ENCODE measurements around the gene ZDHHC5.

The ZDHHC5 gene

GRCh38 chr11:57667736-57668433 lies at the start of gene ZDHHC5:
TSS of gene ZDHHC5 (plus strand) at chr11:57668114. CDS start at chr11:57673091, 4,977 bp downstream.
- DNase-seq (ENCODE audit: low read depth in 4 of 4, low spot score in 1 of 4) = peak; percentile 94 to 99 (median 98)

GRCh38 chr11:57618438-57618837 lies 49.5 kb upstream of the ZDHHC5 start:
- DNase-seq (ENCODE audit: low read depth in 4 of 4, low spot score in 1 of 4) = no peak

GRCh38 chr11:57619331-57619730 lies 48.6 kb upstream of the ZDHHC5 start:
- DNase-seq (ENCODE audit: low read depth in 4 of 4, low spot score in 1 of 4) = no peak

GRCh38 chr11:57620467-57620866 lies 47.4 kb upstream of the ZDHHC5 start:
- no peak for DNase-seq (ENCODE audit: low read depth in 4 of 4, low spot score in 1 of 4)

GRCh38 chr11:57622263-57622662 lies 45.7 kb upstream of the ZDHHC5 start:
- DNase-seq (ENCODE audit: low read depth in 4 of 4, low spot score in 1 of 4) = no peak

GRCh38 chr11:57624864-57625263 lies 43.0 kb upstream of the ZDHHC5 start:
- no peak for DNase-seq (ENCODE audit: low read depth in 4 of 4, low spot score in 1 of 4)

- no peak for DNase-seq (ENCODE audit: low read depth in 4 of 4, low spot score in 1 of 4)
These were observed 41.0 kb upstream of the ZDHHC5 start for GRCh38 chr11:57626895-57627294.

- no peak for DNase-seq (ENCODE audit: low read depth in 4 of 4, low spot score in 1 of 4)
These were observed 37.7 kb upstream of the ZDHHC5 start for GRCh38 chr11:57630171-57630570.

- no peak for DNase-seq (ENCODE audit: low read depth in 4 of 4, low spot score in 1 of 4)
These were observed 35.8 kb upstream of the ZDHHC5 start for GRCh38 chr11:57632116-57632515.

GRCh38 chr11:57633394-57634070 lies 34.4 kb upstream of the ZDHHC5 start:
- no peak for DNase-seq (ENCODE audit: low read depth in 4 of 4, low spot score in 1 of 4)

GRCh38 chr11:57634311-57634710 lies 33.6 kb upstream of the ZDHHC5 start:
- DNase-seq (ENCODE audit: low read depth in 4 of 4, low spot score in 1 of 4) = no peak

- DNase-seq (ENCODE audit: low read depth in 4 of 4, low spot score in 1 of 4) = no peak
These were observed 32.7 kb upstream of the ZDHHC5 start for GRCh38 chr11:57635246-57635645.

GRCh38 chr11:57637626-57638004 lies 30.3 kb upstream of the ZDHHC5 start:
- no peak for DNase-seq (ENCODE audit: low read depth in 4 of 4, low spot score in 1 of 4)

- DNase-seq (ENCODE audit: low read depth in 4 of 4, low spot score in 1 of 4) = no peak
These were observed 29.7 kb upstream of the ZDHHC5 start for GRCh38 chr11:57638005-57638781.

- no peak for DNase-seq (ENCODE audit: low read depth in 4 of 4, low spot score in 1 of 4)
These were observed 29.0 kb upstream of the ZDHHC5 start for GRCh38 chr11:57638811-57639320.

- no peak for DNase-seq (ENCODE audit: low read depth in 4 of 4, low spot score in 1 of 4)
These were observed 28.4 kb upstream of the ZDHHC5 start for GRCh38 chr11:57639321-57640067.

GRCh38 chr11:57640068-57640800 lies 27.7 kb upstream of the ZDHHC5 start:
- no peak for DNase-seq (ENCODE audit: low read depth in 4 of 4, low spot score in 1 of 4)

- DNase-seq (ENCODE audit: low read depth in 4 of 4, low spot score in 1 of 4) = no peak
These were observed 26.7 kb upstream of the ZDHHC5 start for GRCh38 chr11:57641011-57641807.

- no peak for DNase-seq (ENCODE audit: low read depth in 4 of 4, low spot score in 1 of 4)
These were observed 24.1 kb upstream of the ZDHHC5 start for GRCh38 chr11:57643802-57644201.
